ENCODE data around the gene RCOR2.
"Not testable (repeated sequence)": the region's sequence is repeated elsewhere in the genome, so short reads cannot be mapped to it uniquely, and the experiment has no call there.

RCOR2 gene

DNA sequence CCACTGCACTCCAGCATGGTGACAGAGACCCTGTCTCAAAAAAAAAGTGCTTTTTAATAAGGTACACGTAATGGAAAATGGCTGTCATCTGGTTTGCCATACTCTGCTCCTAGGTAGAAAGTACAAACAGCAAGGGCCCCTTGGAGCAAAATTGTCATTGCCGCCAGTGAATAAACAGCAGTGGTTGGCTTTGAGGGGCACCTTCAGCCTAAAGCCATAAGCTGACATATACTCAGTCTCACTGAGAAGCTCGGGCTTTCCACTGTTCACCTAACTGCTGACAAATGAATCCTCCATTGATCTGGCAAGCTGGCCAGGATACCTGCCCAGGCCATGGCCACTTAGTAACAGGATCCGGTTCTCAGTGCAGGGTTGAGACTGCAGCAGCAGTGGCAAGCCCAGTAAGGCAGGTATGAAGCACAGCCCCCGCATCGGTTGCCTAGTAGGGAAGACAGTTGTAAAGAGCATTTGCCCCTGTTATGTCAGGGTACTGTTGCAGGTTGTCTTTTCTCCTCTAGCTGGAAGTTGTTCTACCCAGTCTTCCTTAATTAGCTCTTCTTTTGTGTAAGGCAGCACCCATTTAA is 39.2 kb downstream of the RCOR2 start:
- DNase-seq (ENCODE audit: low spot score): no peak

DNA sequence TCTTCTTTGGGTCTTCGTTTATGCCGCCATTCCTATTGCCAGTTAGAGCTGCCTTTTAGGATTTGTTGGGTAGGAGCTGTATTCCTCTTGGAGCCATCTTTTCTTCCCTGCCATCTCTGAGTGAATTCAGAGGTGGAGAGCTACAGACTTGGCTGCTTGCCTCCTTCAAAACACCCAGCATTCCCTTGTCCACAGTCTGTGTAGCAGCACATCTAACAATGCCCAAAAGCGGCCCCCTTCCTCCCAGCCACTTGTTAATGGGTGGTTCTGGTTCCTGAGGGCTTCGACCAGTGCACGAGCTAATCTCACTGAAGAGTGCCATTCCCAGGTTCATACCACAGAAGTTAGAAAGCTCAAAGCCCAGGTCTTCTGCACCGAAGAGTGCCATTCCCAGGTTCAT is 40.3 kb downstream of the RCOR2 start:
- DNase-seq (ENCODE audit: low spot score): no peak

DNA sequence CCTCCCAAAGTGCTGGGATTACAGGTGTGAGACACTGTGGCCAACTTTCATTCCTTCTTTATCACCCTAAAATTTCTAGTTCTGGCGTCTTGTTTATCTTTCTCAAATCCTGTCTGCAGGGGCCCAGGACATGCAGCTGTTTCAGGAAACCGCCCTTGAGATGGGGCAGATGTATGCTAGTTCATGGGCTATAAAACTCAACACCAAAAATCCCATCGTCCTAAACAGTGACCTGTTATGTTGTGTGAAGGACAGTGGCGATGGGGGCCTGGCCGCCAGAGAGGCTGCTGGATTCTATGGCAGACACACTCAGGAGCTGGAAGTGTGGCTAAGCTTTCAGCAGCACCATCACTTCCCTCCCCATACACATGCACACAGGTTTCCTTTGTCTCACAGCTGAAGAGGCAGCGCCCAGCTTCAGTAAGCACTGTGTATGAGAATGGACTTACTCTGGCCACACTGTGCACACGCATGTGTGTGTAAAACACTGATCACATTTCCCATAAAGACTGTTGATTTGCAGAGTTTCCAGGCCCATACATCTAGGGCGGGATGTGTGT is 41.4 kb downstream of the RCOR2 start:
- no peak for DNase-seq (ENCODE audit: low spot score)

DNA sequence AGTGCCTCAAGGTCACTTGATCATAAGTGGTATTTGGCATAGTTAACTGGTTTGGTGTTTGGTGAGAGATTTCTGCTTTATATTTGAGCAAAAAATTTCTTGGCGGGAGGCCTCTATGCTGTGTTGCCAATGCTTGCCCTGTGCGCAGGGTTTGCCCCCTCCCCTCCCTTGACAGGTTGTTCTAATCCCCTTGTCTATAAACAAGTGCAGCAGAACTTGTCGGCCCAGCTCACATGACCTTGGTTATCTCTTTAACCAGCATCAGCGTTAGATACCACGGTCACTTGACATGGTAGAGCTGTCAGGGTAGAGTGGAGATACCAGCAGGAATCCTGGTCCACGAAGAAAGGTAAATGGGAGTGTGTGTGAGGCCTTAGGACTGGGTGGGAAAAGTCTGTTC is 42.5 kb downstream of the RCOR2 start:
- DNase-seq (ENCODE audit: low spot score): no peak

DNA sequence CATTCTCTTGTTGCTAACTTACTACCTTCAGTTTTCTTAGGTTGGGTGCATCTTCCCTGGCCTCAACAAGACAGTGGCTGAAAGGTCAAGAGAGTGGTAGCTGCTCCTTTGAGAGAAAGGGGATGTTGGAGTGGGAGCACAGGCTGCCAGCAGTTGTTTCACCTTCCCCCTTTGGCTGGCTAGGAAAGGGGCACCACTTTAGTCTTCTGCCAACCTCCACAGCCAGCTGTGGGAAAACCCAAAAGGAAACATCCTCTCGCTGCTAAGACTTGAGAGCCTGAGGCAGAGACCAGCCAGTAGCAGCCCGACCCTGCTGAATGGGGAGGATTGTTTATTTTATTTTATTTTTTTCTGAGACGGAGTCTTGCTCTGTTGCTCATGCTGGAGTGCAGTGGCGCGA is 43.7 kb downstream of the RCOR2 start:
- DNase-seq (ENCODE audit: low spot score): no peak

DNA sequence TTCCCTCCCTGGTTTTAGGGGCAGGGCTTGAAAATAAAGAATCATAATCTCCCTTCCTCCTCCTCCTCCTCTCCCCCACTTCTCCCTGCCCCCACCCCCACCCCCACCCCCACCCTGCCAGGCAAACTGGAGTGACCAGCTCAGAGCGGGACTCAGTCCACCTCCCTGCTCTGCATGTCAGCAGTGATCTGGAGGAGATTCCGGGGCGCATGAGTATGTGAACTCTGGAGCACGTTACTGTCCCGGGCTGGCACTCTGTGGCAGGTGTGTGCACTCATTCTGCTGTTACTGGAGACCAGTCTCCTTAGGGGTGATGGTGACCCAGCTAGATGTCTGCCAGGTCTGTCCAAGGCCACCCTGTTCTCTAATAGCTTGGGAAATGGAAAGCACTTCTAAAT is 44.2 kb downstream of the RCOR2 start:
- DNase-seq (ENCODE audit: low spot score): no peak

DNA sequence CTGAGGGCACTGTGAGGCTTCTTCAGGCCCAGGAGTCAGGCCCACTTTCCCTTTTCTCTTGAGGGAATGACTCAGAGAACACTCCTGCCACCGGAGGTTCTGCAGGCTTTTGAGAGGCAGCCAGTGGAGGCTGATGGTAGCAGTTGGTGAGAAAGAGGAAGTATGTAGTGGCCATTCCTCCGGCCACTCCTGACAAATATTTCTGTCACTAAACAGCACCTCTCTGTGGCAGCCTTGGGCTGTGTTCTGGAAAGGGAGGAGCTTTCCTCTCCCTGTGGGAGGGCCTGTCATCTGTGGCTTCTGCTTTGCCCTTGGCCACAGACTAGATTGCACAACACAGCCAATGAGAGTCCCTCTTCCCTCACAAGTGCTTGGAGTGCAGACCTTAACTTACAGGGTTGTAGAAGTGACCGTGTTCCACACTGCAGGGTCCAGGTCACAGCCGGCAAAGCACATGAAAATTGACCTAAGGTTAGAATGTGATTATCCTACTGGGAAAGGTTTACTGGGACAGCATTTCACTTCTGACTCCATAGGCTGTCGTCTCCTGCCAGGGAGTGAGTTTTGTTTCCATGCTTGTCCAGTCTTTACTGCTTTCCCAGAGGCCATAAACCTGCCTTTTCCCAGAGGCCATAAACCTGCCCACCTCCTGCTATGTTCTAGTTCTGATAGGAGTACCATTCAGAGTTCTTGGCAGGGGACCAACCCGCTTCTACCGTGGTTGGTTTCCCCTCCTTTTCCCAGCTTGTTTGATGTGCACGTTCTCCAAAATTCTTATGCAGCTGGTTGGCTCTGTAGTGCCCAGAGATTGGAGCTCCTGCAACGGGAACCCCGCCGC is 44.8 kb downstream of the RCOR2 start:
- peak; percentile 75 for DNase-seq (ENCODE audit: low spot score)

DNA sequence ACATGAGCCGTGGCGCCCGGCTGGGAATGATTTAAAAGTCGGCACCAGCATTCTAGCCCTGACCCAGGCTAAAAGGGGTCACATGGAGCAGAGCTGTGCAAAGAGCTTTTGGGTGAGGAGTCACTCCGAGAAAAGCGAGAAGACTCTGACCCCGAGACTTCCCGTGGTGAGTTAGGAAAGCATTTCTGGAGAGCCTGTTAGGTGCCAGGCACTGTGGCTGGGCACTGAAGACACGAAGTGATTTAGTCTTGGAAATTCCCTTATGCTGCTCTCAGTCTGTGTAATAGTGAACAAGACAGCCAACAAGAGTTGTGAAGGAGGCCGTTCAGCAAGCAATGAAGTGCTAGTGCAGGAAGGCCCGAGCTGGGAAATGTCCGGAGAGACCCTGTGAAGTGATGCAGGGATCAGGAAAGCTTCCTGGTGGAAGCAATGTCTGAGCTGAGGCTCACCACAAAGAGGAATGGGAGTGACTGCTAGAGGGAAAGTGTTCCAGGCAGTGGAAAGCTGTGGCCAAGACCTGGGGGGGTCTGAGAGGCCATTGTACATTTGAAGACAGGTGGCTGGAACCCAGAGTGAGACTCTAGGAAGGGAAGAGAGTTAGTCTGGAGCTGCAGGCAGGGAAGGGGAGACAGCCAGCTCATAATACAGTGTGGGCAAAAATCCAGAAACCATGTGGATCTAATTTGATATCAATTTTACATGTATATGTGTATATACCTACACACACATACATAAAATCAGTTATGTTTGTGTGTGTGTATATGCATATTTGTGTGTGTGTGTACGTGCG is 46.4 kb downstream of the RCOR2 start:
- peak; percentile 2 for DNase-seq (ENCODE audit: low spot score)

DNA sequence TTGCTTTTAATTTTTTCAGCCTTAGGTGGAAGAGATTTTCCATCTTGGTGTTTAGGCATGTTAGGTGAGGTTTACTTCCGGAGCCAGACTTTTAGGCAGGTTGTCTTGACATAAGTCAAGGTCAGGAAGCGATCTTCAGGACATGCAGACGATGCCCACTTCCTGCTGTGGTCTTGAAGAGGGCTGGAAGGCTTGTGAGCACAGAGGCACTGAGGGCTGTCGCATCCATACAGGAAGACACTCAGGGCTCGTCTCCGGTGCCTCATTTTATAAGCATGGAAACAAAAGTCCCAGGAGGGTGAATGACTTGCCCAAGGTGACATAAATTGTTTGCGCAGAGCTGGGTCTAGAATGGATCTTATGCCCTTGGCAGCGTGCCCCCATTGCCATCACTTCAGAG is 47.3 kb downstream of the RCOR2 start:
- DNase-seq (ENCODE audit: low spot score): no peak

DNA sequence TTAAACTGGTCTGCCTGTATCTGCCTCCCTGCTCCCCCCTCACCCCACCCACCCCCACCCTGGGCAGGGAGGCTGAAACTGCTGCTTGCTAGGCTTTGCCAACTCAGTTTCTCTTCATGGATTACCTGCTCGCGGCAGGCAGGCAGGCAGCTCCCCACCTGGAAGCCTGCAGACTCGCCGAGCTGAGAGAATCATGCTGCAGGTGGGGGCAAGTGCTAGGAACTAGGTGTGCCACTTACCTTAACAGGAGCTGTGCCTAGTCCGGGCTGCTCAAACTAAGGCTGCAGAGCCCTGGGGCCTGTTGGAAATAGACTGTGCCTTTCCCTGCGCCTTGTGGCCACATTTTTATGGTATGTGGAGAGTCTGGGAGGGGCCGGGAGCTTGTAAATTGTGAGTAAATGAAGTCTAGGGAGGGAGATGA is 47.8 kb downstream of the RCOR2 start:
- peak; percentile 10 for DNase-seq (ENCODE audit: low spot score)

DNA sequence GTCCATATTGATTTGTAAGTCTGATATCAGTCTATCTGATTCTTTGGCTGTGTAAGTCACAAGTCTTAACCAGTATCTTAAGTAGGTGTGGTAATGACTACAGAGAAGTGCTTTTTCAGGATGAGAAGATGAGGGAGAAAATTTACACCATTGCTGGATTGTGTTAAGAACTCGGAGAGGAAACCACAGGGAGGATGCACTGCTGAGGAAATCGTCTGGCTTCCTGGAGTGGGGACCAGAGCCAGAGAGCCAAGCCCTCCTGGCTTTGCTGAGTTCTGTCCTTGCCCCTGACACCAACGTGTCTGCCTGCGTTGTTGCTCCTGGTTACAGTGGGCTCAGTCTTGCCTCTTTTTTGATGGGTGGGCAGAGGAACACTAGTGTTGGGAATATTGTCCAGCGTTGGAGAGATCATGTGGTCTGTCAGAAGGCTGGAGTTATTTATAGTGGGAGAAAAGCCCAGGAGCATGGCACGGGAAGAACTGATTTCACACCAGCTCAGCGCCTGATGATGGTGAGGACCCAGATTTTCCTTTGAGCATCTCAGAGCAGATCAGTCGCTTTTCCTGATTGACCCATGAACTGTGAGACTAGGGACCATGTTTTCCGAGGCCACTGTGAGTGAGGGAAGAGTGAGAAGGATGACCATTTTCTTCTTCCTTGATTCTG is 48.4 kb downstream of the RCOR2 start:
- peak; percentile 2 for DNase-seq (ENCODE audit: low spot score)

DNA sequence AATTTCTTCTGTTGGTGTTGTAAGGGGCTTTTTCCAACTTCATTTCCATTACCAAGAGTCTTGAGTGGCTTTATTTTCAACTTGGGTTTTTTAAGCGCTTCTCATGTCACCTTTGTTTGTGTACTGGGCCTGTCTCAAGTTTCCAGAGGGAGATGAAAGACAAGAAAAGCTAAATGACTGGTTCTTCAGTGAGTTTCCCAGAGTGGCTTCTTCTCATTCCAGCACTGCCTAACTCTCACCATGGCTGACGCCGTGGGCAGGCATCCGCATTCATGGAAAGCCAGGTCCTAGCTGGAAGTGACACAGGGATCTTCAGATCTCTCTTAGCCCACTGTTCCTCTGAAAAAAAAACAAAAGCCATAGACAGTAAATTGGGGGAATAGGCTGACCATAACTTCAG is 49.5 kb downstream of the RCOR2 start:
- peak; percentile 2 for DNase-seq (ENCODE audit: low spot score)

DNA sequence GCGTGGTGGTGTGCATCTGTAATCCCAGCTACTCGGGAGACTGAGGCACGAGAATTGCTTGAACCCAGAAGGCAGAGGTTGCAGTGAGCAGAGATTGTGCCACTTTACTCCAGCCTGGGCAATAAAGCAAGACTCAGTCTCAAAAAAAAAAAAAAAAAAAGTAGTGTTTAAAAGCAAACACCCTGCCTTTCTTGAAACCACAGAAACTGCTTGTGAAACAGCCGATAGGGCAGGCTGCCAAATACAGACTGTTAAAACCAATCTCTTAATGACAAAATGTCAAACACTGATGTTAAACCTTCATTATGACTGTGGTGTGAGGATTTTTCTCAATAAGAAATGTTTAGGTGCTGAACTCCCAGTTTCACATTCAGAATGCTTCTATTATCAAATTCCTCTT is 50.8 kb downstream of the RCOR2 start:
- no peak for DNase-seq (ENCODE audit: low spot score)

DNA sequence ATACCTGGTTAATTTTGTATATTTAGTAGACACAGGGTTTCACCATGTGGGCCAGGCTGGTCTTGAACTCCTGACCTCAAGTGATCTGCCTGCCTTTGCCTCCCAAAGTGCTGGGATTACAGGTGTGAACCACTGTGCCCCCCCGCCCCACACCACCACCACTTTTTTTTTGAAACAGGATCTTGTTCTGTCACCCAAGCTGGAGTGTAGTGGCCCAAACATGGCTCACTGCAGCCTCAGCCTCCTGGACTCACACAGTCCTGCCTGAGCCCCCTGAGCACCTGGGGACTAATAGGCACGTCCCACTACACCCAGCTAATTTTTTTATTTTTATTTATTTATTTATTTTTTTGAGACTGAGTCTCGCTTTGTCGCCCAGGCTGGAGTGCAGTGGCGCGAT is 53.3 kb downstream of the RCOR2 start:
- not testable (repeated sequence) for DNase-seq (ENCODE audit: low spot score)

DNA sequence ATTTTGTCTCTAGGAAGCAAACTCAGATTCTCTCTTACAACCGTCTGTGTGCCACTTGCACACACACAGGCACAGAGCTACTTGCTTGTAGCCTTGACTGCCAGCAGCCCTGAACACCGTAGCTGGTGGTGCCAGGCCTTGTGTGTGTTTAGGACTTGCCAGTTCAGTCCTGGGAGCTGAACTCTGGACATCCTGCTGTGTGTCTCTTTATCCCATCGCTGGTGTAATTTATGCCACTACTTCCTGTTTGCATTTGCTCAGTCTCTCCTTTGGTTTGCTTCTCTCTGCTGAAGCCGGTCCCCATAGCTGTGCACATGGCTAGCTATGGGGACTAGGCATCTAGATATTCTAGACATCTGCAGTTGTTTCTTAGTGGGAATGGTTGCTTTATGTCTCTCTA is 54.0 kb downstream of the RCOR2 start:
- DNase-seq (ENCODE audit: low spot score): no peak
